Measurements from ENCODE around the gene CRNKL1.

CRNKL1 gene

DNA sequence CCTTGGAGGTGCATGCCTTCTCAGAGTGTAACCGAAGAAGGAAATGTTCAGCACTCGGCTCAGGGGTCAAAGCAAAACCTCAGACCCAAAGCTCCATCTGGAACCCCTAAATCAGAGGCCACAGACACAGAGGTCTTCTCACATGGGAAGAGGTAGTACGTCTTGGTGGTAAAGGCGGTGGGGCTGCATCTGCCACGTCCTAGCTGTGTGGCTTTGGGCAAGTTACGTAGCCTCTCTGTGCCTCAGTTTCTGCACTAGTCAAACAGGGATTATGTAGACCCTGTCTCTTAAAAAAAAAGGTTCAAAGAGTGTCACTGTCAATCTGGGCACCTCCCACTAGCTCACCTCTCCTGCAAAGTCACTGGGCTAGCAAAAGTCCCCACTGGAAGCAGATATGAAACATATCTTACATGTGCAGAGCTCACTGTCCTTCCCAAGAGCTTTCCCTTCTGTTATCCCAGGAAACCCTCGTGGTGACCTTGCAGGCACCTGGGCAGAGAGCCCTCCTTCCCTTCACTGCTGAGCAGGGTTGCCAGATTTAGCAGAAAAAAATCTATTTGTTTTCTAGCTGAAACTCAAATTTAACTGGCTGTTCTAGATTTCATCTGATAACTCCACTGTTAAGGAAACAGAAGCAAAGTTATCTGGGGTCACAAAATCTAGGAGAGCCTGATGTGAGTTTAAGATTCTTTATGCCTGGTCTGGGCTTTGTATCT, 53.1 kb downstream of the CRNKL1 start:
- TF ChIP-seq, protein P1, sequence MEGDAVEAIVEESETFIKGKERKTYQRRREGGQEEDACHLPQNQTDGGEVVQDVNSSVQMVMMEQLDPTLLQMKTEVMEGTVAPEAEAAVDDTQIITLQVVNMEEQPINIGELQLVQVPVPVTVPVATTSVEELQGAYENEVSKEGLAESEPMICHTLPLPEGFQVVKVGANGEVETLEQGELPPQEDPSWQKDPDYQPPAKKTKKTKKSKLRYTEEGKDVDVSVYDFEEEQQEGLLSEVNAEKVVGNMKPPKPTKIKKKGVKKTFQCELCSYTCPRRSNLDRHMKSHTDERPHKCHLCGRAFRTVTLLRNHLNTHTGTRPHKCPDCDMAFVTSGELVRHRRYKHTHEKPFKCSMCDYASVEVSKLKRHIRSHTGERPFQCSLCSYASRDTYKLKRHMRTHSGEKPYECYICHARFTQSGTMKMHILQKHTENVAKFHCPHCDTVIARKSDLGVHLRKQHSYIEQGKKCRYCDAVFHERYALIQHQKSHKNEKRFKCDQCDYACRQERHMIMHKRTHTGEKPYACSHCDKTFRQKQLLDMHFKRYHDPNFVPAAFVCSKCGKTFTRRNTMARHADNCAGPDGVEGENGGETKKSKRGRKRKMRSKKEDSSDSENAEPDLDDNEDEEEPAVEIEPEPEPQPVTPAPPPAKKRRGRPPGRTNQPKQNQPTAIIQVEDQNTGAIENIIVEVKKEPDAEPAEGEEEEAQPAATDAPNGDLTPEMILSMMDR (IDR thresholded peaks at IDR 0.05; ENCODE audit: control extremely low read depth, extremely low read depth, low read depth, missing control alignments): no peak
- CTCF ChIA-PET: interaction anchor here (0.7 to 4.1 kb wide), 5 partner anchors 9 to 96 kb away, joined by 3 to 20 read pairs (median 4); partner anchors contain the start of gene NAA20
- POLR2A ChIA-PET: no interaction called here
- no peak for DNase-seq (ENCODE audit: extremely low spot score)

DNA sequence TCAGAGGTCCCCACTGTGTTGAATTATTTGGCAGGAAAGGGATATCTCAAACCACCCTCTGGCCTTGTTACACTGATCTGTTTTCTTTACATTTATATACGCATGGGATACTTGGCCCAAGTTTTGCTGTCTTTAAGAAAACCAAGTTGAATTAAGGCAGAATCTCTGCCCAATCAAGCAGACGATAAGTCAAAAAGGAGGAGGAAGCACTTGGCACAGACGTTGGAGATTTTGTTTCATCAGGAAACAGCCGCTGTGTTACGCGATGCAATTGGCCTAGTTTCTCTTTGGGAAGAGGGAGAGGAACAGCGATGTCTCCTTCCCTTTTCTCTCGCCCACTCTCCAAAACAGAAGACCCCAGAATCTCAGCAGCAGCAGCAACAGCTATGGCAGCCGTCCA, 55.3 kb downstream of the CRNKL1 start:
- CTCF ChIA-PET: interaction anchor here (1.0 to 4.1 kb wide), 5 partner anchors 16 to 99 kb away, joined by 3 to 20 read pairs (median 3); partner anchors contain the start of gene NAA20

DNA sequence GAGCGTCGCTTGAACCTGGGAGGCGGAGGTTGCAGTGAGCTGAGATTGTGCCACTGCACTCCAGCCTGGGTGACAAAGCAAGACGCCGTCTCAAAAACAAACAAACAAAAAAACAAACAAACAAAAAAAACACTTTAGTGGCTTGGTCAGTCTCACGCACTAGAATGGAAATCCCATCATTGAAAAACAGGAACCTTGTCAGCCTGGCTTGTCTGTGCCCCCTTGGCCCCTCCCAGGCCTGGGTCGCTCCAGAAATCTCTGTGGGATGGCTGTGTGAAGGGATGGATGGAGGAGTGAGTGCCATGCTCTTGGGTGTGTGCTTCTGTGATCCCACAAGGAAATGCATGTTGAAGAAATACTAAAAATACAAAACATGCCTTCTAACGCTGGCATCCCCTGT, 56.0 kb downstream of the CRNKL1 start:
- ChIA-PET CTCF (interaction anchor here (1.0 to 1.7 kb wide), 3 partner anchors 17 to 99 kb away, joined by 3 to 6 read pairs (median 3); no protein-coding TSS in a partner anchor), POLR2A (no interaction called here)
- TF ChIP-seq, protein P1 (IDR thresholded peaks at IDR 0.05; ENCODE audit: control extremely low read depth, extremely low read depth, low read depth, missing control alignments): no peak
- no peak for DNase-seq (ENCODE audit: extremely low spot score)

More for the DNA sequence above, 55.3 kb downstream of the CRNKL1 start:
- TF ChIP-seq, protein P1 (IDR thresholded peaks at IDR 0.05; ENCODE audit: control extremely low read depth, extremely low read depth, low read depth, missing control alignments): no peak
- POLR2A ChIA-PET: no interaction called here
- DNase-seq (ENCODE audit: extremely low spot score): no peak

DNA sequence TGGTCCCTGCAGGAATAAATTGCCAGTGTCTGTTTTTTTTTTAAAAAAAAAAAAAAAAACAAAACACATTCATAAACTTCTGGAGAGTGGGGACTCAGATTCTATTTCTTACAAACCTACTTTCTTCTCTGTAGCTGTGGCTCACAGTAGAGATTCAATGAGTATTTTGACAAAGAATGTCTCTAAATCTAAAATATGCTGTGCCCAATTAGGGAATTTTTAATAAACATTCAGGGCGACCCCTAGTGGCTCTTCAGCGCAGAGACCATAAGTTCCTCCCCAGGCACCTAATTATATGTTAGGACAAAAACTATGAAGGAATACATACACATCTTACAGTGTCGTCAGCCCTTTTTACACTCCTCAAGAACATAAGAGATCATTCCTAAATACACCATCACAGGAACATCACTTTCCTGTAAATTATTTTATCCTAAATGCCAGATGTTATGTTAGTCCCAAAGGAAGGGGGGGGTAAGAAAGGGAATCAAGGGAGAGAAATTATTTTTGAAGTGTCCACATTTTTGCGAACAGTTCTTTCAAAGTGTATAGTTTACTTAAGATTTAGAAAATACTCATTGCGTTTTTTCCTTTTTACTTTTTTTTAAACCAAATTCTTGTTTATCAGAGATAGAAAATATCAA, 56.9 kb downstream of the CRNKL1 start:
- DNase-seq (ENCODE audit: extremely low spot score): peak; percentile 57
- TF ChIP-seq, protein P1 (IDR thresholded peaks at IDR 0.05; ENCODE audit: control extremely low read depth, extremely low read depth, low read depth, missing control alignments): peak; percentile 72
- POLR2A ChIA-PET: no interaction called here
- CTCF ChIA-PET: interaction anchor here (0.7 to 4.4 kb wide), 18 partner anchors 12 to 209 kb away, joined by 3 to 25 read pairs (median 5); partner anchors contain the start of gene NAA20

DNA sequence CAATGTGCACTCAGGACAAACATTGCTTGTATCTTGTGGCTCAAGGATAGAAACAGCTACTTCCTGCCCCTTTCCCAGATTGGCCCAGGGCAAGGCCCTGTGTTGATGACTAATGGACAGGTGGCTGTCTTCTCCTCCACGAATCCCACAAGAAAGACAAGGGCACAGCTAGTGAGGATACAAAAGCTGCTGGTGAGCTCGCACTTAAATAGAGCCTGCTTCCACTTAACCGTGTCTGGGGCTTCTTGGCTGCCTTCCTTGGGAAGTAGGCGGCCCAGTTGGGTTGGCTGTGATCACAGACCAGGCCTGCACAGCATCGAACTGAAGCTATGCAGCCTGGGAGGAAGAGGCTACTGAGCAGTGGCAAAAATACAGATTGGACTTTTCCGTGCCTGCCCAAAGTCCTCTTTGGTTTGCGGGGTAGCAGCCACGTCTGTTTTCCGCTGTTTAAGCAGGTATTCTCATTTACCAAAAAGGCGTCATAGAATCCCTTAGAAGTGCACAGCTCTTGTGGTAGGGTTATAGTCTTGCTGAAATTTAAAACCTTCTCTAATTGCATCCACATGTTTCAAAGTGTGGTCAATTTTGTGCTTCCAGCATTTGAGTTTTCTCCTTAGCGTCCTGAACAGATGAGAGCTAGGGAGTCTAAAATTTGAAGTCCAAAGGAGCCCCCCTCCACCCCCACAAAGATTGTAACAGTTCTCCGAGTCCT, 58.2 kb downstream of the CRNKL1 start:
- ChIA-PET CTCF (interaction anchor here (0.6 to 4.4 kb wide), 31 partner anchors 9 to 301 kb away, joined by 3 to 25 read pairs (median 4); partner anchors contain the start of gene NAA20), POLR2A (no interaction called here)
- TF ChIP-seq, protein P1 (IDR thresholded peaks at IDR 0.05; ENCODE audit: control extremely low read depth, extremely low read depth, low read depth, missing control alignments): no peak
- DNase-seq (ENCODE audit: extremely low spot score): no peak

Measured in GM10248 (cell line).